ENCODE data around the gene DCAF6. TPM values are rescaled to one million over a fixed set of nuclear protein-coding genes. Genes with fewer than 3 reads are reported as not detected.
A peak's percentile ranks its signal among the peaks of the same experiment; 100 is the strongest.

DCAF6 gene
- total RNA-seq, 1 donor from 2014 or later = 80.5 TPM

- no peak overlapping the region for H3K4me3 ChIP-seq
- peak overlapping the region; percentile 21 for H3K27ac ChIP-seq
- intact Hi-C loops (cut with DNase I) = no loop called here
- no peak for TF ChIP-seq POLR2AphosphoS5 (IDR thresholded peaks at IDR 0.05; ENCODE audit: insufficient read depth in 1 of 2, low read depth in 1 of 2)
- no peak for TF ChIP-seq CTCF (IDR thresholded peaks at IDR 0.05)
- TF ChIP-seq POLR2A (IDR thresholded peaks at IDR 0.05) = no peak
- peaks cover 39% of the 10 kb centered on the region for H3K4me1 ChIP-seq
- H3K9me3 ChIP-seq = no peaks in the 10 kb centered on the region
- no peaks in the 10 kb centered on the region for H3K36me3 ChIP-seq
- no peak for DNase-seq (ENCODE audit: extremely low spot score in 2 of 2)
- H3K27me3 ChIP-seq = no peaks in the 10 kb centered on the region
These were observed 2.7 kb upstream of the DCAF6 start for GRCh38 chr1:167933788-167934187.

- Histone ChIP-seq H3K27me3 (no peaks in the 10 kb centered on the region), H3K4me1 (peaks cover 43% of the 10 kb centered on the region), H3K4me3 (peak overlapping the region; percentile 90 to 93), H3K36me3 (no peaks in the 10 kb centered on the region), H3K27ac (peak overlapping the region; percentile 97), H3K9me3 (no peaks in the 10 kb centered on the region)
- TF ChIP-seq POLR2A (IDR thresholded peaks at IDR 0.05) (no peak), POLR2AphosphoS5 (IDR thresholded peaks at IDR 0.05; ENCODE audit: insufficient read depth in 1 of 2, low read depth in 1 of 2) (no peak), CTCF (IDR thresholded peaks at IDR 0.05) (no peak)
- DNase-seq (ENCODE audit: extremely low spot score in 2 of 2) = no peak
- intact Hi-C loops (cut with DNase I) = no loop called here
These were observed 1.9 kb upstream of the DCAF6 start for GRCh38 chr1:167934426-167935215.

- peak in 1 of 2 donors; percentile 80 for TF ChIP-seq POLR2A (IDR thresholded peaks at IDR 0.05)
- TF ChIP-seq CTCF (IDR thresholded peaks at IDR 0.05) = peak in 1 of 3 experiments; percentile 8
- TF ChIP-seq POLR2AphosphoS5 (IDR thresholded peaks at IDR 0.05; ENCODE audit: insufficient read depth in 1 of 2, low read depth in 1 of 2) = peak in 1 of 2 donors; percentile 92
- intact Hi-C loops (cut with DNase I) = no loop called here
- H3K36me3 ChIP-seq = no peaks in the 10 kb centered on the region
- no peaks in the 10 kb centered on the region for H3K27me3 ChIP-seq
- H3K4me3 ChIP-seq = peak overlapping the region; percentile 90 to 93
- no peaks in the 10 kb centered on the region for H3K9me3 ChIP-seq
- H3K27ac ChIP-seq = peak overlapping the region; percentile 97
- peaks cover 43% of the 10 kb centered on the region for H3K4me1 ChIP-seq
- DNase-seq (ENCODE audit: extremely low spot score in 2 of 2) = no peak
These were observed 1.0 kb upstream of the DCAF6 start for GRCh38 chr1:167935216-167936067.

- H3K27ac ChIP-seq = peak within 1 kb of the TSS; percentile 97
- intact Hi-C loops (cut with DNase I) = no loop called here
- H3K4me3 ChIP-seq = peak within 1 kb of the TSS; percentile 90 to 93
- no peaks in the 10 kb centered on the region for H3K36me3 ChIP-seq
- DNase-seq (ENCODE audit: extremely low spot score in 2 of 2) = peak in 1 of 2 donors; percentile 89
- H3K27me3 ChIP-seq = no peaks in the 10 kb centered on the region
- no peaks in the 10 kb centered on the region for H3K9me3 ChIP-seq
- H3K4me1 ChIP-seq = peaks cover 43% of the 10 kb centered on the region
- peak in 1 of 2 donors; percentile 16 for TF ChIP-seq POLR2A (IDR thresholded peaks at IDR 0.05)
- TF ChIP-seq CTCF (IDR thresholded peaks at IDR 0.05) = no peak
- peak in 1 of 2 donors; percentile 63 for TF ChIP-seq POLR2AphosphoS5 (IDR thresholded peaks at IDR 0.05; ENCODE audit: insufficient read depth in 1 of 2, low read depth in 1 of 2)
These were observed 636 bp downstream of the DCAF6 start, which contains the start of gene MPC2 for GRCh38 chr1:167936930-167937708. Gene MPC2, minus strand, starts transcription at chr1:167937072. Its CDS starts 1,231 bp downstream, at chr1:167935841.

Data from vagina (tissue), 2 donors.